Measurements from ENCODE around the gene IGSF6. TPM values are rescaled to one million over a fixed set of nuclear protein-coding genes. Genes with fewer than 3 reads are reported as not detected.

Gene IGSF6
- polyA plus RNA-seq, 1 of the 3 experiments (the other 2 are of a cell fraction) = not detected

DNA sequence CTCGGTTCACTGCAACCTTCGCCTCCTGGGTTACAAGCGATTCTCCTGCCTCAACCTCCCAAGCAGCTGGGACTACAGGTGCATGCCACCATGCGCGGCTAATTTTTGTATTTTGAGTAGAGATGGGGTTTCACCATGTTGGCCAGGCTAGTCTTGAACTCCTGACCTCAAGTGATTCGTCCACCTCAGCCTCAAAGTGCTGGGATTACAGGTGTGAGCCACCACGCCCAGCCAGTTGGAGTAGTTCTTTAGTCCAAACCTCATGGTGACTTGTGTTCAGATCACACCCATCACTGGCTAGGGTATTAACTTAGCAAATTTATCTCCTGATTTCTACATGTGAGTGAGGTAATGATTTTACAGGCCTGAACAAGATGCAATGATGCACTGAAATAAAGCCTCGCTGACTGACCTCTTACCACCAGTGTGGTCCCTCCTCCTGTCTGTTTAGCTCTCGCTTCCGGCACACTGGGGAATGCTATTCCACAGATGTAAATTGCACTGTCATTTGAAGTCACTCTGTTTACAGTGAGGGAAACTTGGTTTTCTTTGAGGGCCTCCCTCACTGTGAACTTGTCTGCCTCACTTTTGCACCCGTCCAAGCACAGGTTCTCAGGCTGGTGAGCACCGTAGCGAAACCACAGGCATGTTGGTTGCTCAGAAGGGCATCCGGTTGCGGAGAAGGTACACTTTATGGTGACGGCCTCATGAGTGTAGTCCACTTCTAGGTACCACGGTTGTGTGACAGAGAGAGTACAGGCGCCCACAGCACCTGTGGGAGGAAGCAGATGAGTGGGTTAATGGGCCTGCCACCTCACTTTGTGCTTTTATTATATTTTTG lies 5.5 kb downstream of the IGSF6 start:
- Histone ChIP-seq H3K9ac (no peak overlapping the region), H3F3A (replicated peaks; ENCODE audit: insufficient read depth) (peaks cover 2% of the 10 kb centered on the region), H3K4me1 (ENCODE audit: control insufficient read depth in 1 of 2, insufficient read depth in 2 of 2, low read depth in 1 of 2, low read length in 1 of 2) (peaks cover 0 to 5% of the 10 kb centered on the region in 2 experiments; a peak in 3 of 4 replicates), H3K9me2 (no peaks in the 10 kb centered on the region), H2AFZ (ENCODE audit: low read depth) (no peak overlapping the region), H3K9me3 (no peaks in the 10 kb centered on the region), H3K4me2 (no peak overlapping the region), H4K20me1 (ENCODE audit: insufficient read depth) (no peaks in the 10 kb centered on the region), H3K27ac (ENCODE audit: low read depth in 2 of 2, low read length in 1 of 2) (no peak overlapping the region), H3K36me3 (replicated peaks in 1 of 2; ENCODE audit: control insufficient read depth in 1 of 2, insufficient read depth in 2 of 2, low read length in 1 of 2) (peaks cover 0 to 7% of the 10 kb centered on the region in 2 experiments), H3K79me2 (ENCODE audit: insufficient read depth) (peaks cover 70% of the 10 kb centered on the region), H3K27me3 (ENCODE audit: insufficient read depth) (no peaks in the 10 kb centered on the region), H3K4me3 (ENCODE audit: low read depth in 2 of 2, low read length in 1 of 2) (no peak overlapping the region)
- no peak for TF ChIP-seq TAF1 (IDR thresholded peaks at IDR 0.05; ENCODE audit: borderline replicate concordance, low read depth, low read length)
- TF ChIP-seq MAX (IDR thresholded peaks at IDR 0.05; ENCODE audit: low read depth) = no peak
- TF ChIP-seq EP300 (IDR thresholded peaks at IDR 0.05; ENCODE audit: borderline replicate concordance in 1 of 2, low read depth in 1 of 2, low read length in 1 of 2) = no peak
- TF ChIP-seq CTCF (IDR thresholded peaks at IDR 0.05) = no peak
- no peak for TF ChIP-seq TCF12 (IDR thresholded peaks at IDR 0.05)
- TF ChIP-seq SIN3A (IDR thresholded peaks at IDR 0.05; ENCODE audit: borderline replicate concordance, low read depth, low read length) = no peak
- no peak for TF ChIP-seq FOSL2 (IDR thresholded peaks at IDR 0.05; ENCODE audit: borderline replicate concordance, low read depth)
- TF ChIP-seq TEAD4 (IDR thresholded peaks at IDR 0.05; ENCODE audit: borderline replicate concordance, insufficient read depth) = no peak
- no peak for TF ChIP-seq POLR2AphosphoS5 (IDR thresholded peaks at IDR 0.05; ENCODE audit: low read depth, low read length)
- no peak for TF ChIP-seq NFIC (IDR thresholded peaks at IDR 0.05; ENCODE audit: borderline replicate concordance)
- no peak for TF ChIP-seq PBX3 (IDR thresholded peaks at IDR 0.05)
- TF ChIP-seq, protein P1, sequence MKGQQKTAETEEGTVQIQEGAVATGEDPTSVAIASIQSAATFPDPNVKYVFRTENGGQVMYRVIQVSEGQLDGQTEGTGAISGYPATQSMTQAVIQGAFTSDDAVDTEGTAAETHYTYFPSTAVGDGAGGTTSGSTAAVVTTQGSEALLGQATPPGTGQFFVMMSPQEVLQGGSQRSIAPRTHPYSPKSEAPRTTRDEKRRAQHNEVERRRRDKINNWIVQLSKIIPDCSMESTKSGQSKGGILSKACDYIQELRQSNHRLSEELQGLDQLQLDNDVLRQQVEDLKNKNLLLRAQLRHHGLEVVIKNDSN (IDR thresholded peaks at IDR 0.05; ENCODE audit: borderline replicate concordance, low read depth) = no peak
- DNase-seq = no peak
- POLR2A ChIA-PET = no interaction called here
- CTCF ChIA-PET = interaction anchor here (0.9 to 2.2 kb wide), 3 partner anchors 10 to 63 kb away, joined by 3 to 23 read pairs (median 9); no protein-coding TSS in a partner anchor
- WGBS (ENCODE audit: low lambda C conversion rate) = 95% methylated on average over 18 of the region's 18 CpGs
